ENCODE data around the gene MEMO1.
"Not testable (repeated sequence)": the region's sequence is repeated elsewhere in the genome, so short reads cannot be mapped to it uniquely, and the experiment has no call there.

The MEMO1 gene

DNA sequence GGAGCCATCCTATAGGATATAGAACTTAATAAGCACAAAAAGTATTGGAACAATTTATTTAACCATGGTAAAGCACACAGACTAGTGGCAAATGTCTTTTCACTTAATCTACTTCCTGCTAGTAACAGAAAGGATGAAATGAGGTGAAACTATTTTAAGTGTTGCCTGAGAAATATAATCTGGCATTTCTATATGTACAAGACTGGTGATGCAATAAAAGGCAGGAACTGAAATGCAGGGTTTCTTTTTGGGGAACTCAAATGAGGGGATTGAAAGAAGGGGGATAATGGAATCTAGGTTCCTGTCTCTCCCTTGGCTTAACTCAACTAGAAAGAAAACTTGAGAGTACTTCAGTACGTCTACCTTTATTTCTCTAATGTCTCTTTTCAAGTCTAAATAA is 122.3 kb downstream of the MEMO1 start:
- Histone ChIP-seq H3K9me3 (ENCODE audit: control insufficient read depth, insufficient read depth, low read length) (no peaks in the 10 kb centered on the region), H3K27me3 (ENCODE audit: control insufficient read depth, insufficient read depth, low read length) (no peaks in the 10 kb centered on the region), H3K36me3 (ENCODE audit: control insufficient read depth, insufficient read depth, low read length) (no peaks in the 10 kb centered on the region), H3K4me3 (ENCODE audit: low read length) (no peak overlapping the region), H3K4me1 (ENCODE audit: control insufficient read depth, insufficient read depth, low read length) (no peaks in the 10 kb centered on the region; the same call in 1 of the 2 replicates), H3K27ac (ENCODE audit: low read length) (no peak overlapping the region)
- no peak for DNase-seq (ENCODE audit: low read depth, low spot score)
- no CpG with 5 or more reads among the region's 1 CpG for WGBS (ENCODE audit: insufficient coverage, insufficient read length)

DNA sequence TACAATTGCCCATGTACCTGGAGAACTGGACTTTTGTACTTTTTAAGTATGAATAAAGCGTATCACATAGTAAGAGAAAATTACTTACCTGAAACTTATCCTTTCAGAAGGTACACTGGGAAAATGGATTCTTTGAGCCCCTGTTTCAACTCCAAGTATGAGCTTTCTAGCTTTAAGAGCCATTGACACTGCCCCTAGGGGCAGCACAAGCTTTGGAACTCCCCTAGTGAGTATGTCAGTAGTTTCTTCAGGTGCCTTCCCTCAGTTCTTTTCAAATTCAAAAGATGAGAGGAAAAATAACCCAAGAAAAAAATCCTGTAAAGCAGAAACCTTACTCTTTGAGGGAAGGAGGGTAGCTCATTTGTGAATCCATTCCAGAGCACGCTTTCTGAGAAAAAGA is 124.1 kb downstream of the MEMO1 start:
- DNase-seq (ENCODE audit: low read depth, low spot score), result peak; percentile 29
- Histone ChIP-seq H3K36me3 (ENCODE audit: control insufficient read depth, insufficient read depth, low read length) (no peaks in the 10 kb centered on the region), H3K4me3 (ENCODE audit: low read length) (no peak overlapping the region), H3K27me3 (ENCODE audit: control insufficient read depth, insufficient read depth, low read length) (no peaks in the 10 kb centered on the region), H3K9me3 (ENCODE audit: control insufficient read depth, insufficient read depth, low read length) (no peaks in the 10 kb centered on the region), H3K4me1 (ENCODE audit: control insufficient read depth, insufficient read depth, low read length) (no peaks in the 10 kb centered on the region; the same call in 1 of the 2 replicates), H3K27ac (ENCODE audit: low read length) (no peak overlapping the region)
- WGBS (ENCODE audit: insufficient coverage, insufficient read length), result no CpG with 5 or more reads among the region's 2 CpGs

DNA sequence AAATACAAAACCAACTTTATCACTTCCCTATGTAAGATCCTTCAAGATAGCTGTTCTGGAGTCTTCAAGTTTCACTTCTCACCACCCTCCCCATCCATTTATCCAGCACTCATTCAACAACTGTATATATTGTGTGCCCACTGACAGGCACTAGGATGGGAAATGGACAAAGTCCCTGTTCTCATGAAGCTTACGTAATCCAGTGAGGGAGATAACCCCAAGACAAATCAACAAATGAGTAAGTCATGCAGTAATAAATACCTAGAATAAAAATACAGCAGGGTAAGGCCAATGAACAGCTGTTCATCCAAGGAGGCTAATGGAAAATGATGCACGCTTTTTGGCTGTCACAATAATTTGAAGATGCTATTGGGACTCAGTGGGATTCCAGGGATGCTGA is 133.8 kb downstream of the MEMO1 start:
- no peak overlapping the region for H3K27ac ChIP-seq (ENCODE audit: low read length)
- DNase-seq (ENCODE audit: low read depth, low spot score), result no peak
- H3K4me1 ChIP-seq (ENCODE audit: control insufficient read depth, insufficient read depth, low read length), result no peaks in the 10 kb centered on the region
- no peaks in the 10 kb centered on the region for H3K9me3 ChIP-seq (ENCODE audit: control insufficient read depth, insufficient read depth, low read length)
- H3K36me3 ChIP-seq (ENCODE audit: control insufficient read depth, insufficient read depth, low read length), result no peaks in the 10 kb centered on the region
- H3K27me3 ChIP-seq (ENCODE audit: control insufficient read depth, insufficient read depth, low read length), result no peaks in the 10 kb centered on the region
- H3K4me3 ChIP-seq (ENCODE audit: low read length), result no peak overlapping the region
- WGBS (ENCODE audit: insufficient coverage, insufficient read length), result no CpG with 5 or more reads among the region's 2 CpGs

DNA sequence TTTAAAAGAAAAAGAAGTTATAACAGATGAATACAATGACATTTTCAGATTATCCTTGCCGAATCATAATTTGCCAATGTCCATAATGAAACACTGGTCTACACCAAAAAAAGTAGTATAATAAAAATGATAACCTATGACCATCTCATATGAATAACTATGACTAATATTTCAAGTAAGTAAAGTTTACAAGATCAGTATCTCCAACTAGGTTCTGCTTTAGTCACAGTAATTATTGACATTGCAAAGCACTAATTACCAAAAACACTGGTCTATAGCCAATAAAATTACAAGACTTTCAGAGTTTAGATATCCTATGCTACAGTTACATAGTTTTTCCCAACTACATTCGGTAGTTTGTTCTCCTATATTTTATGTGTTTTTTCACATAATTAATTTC is 136.7 kb downstream of the MEMO1 start:
- H3K27ac ChIP-seq (ENCODE audit: low read length), result no peak overlapping the region
- H3K4me1 ChIP-seq (ENCODE audit: control insufficient read depth, insufficient read depth, low read length), result no peaks in the 10 kb centered on the region
- WGBS (ENCODE audit: insufficient coverage, insufficient read length), result no CpG with 5 or more reads among the region's 2 CpGs
- DNase-seq (ENCODE audit: low read depth, low spot score), result no peak
- no peaks in the 10 kb centered on the region for H3K27me3 ChIP-seq (ENCODE audit: control insufficient read depth, insufficient read depth, low read length)
- H3K36me3 ChIP-seq (ENCODE audit: control insufficient read depth, insufficient read depth, low read length), result no peaks in the 10 kb centered on the region
- no peak overlapping the region for H3K4me3 ChIP-seq (ENCODE audit: low read length)
- H3K9me3 ChIP-seq (ENCODE audit: control insufficient read depth, insufficient read depth, low read length), result no peaks in the 10 kb centered on the region

DNA sequence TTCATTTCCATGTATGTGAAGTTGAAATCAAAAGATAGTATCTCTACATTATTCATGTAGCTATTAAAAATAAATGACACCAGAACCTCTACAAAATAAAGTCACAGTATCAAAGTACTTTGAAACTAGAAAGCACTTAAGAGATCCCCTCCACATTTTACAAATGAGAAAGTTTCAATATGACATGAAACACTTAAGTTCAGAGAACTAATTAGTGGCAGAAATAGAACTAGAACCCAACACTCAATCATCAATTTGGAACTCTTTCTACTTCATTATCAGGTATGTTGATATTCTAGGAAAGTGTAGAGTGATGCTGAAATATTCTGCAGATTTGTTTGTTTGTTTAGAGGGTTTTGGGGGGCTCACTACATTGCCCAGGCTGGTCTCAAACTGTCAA is 145.6 kb downstream of the MEMO1 start:
- no peak overlapping the region for H3K4me3 ChIP-seq (ENCODE audit: low read length)
- H3K9me3 ChIP-seq (ENCODE audit: control insufficient read depth, insufficient read depth, low read length), result no peaks in the 10 kb centered on the region
- no peak overlapping the region for H3K27ac ChIP-seq (ENCODE audit: low read length)
- H3K4me1 ChIP-seq (ENCODE audit: control insufficient read depth, insufficient read depth, low read length), result no peaks in the 10 kb centered on the region
- H3K36me3 ChIP-seq (ENCODE audit: control insufficient read depth, insufficient read depth, low read length), result no peaks in the 10 kb centered on the region
- no peak for DNase-seq (ENCODE audit: low read depth, low spot score)
- H3K27me3 ChIP-seq (ENCODE audit: control insufficient read depth, insufficient read depth, low read length), result no peaks in the 10 kb centered on the region

DNA sequence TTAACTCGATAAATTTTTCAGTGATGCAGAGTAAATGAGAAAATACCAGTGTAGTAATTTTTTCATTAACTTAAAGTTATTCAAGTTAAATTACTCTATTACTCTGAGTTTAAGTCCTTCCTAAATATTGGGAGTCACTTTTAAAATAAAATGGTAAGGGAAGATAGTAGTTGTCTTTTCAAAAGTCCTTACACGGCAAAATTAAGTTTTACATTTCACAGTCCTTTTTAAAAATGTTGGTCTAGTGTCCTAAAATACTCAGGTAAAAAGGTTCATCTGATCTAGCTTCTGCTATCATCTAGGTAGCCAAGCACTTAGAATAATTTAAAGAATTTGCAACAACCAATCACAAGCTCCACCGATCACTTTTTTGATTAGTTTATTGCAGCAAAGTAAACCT is 146.9 kb downstream of the MEMO1 start:
- H3K27ac ChIP-seq (ENCODE audit: low read length), result no peak overlapping the region
- H3K4me3 ChIP-seq (ENCODE audit: low read length), result no peak overlapping the region
- no peak for DNase-seq (ENCODE audit: low read depth, low spot score)
- no peaks in the 10 kb centered on the region for H3K9me3 ChIP-seq (ENCODE audit: control insufficient read depth, insufficient read depth, low read length)
- no peaks in the 10 kb centered on the region for H3K36me3 ChIP-seq (ENCODE audit: control insufficient read depth, insufficient read depth, low read length)
- no peaks in the 10 kb centered on the region for H3K27me3 ChIP-seq (ENCODE audit: control insufficient read depth, insufficient read depth, low read length)
- WGBS (ENCODE audit: insufficient coverage, insufficient read length), result no CpG with 5 or more reads among the region's 3 CpGs
- no peaks in the 10 kb centered on the region for H3K4me1 ChIP-seq (ENCODE audit: control insufficient read depth, insufficient read depth, low read length)

DNA sequence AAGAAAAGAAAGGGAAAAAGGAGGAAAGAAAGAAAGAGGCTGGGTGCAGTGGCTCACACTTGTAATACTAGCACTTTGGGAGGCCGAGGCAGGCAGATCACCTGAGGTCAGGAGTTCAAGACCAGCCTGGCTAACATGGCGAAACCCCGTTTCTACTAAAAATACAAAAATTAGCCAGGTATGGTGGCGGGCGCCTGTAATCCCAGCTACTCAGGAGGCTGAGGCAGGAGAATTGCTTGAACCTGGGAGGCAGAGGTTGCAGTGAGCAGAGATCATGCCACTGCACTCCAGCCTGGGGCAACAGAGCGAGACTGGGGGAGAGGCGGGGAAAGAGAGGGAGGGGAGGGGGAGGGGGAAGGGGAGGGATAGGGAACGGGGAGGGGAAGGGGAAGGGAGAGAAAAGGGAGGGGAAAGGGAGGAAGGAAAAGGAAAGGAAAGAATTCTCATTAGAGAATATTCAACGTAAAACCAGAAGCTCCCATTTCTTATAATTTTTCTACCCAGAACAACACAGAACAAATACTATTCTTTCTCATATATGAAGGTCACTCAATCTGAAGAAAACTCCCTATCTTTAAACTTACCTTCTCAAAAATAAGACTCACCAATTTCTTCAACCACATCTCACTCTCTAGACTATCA is 147.7 kb downstream of the MEMO1 start:
- not testable (repeated sequence) for H3K9me3 ChIP-seq (ENCODE audit: control insufficient read depth, insufficient read depth, low read length); H3K4me1 ChIP-seq (ENCODE audit: control insufficient read depth, insufficient read depth, low read length); H3K27me3 ChIP-seq (ENCODE audit: control insufficient read depth, insufficient read depth, low read length); DNase-seq (ENCODE audit: low read depth, low spot score); H3K36me3 ChIP-seq (ENCODE audit: control insufficient read depth, insufficient read depth, low read length); H3K27ac ChIP-seq (ENCODE audit: low read length); H3K4me3 ChIP-seq (ENCODE audit: low read length)
- no CpG with 5 or more reads among the region's 9 CpGs for WGBS (ENCODE audit: insufficient coverage, insufficient read length)

DNA sequence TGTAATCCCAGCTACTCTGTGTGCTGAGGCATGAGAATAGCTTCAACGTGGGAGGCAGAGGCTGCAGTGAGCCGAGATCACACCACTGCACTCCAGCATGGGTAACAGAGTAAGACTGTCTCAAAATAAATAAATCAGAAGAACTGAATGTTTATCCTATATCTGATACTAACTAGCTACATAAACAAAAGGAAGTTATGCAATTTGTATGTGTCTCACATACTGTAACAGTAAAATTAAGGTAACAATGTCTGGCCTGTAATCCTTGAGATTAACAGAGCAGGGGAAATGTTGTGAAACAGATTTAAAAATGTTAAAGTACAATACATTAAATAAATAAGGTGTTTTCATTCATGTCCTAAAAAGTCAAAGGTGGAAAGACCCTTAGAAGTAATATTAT is 150.8 kb downstream of the MEMO1 start:
- no CpG with 5 or more reads among the region's 2 CpGs for WGBS (ENCODE audit: insufficient coverage, insufficient read length)
- DNase-seq (ENCODE audit: low read depth, low spot score), result no peak
- H3K27me3 ChIP-seq (ENCODE audit: control insufficient read depth, insufficient read depth, low read length), result no peaks in the 10 kb centered on the region

DNA sequence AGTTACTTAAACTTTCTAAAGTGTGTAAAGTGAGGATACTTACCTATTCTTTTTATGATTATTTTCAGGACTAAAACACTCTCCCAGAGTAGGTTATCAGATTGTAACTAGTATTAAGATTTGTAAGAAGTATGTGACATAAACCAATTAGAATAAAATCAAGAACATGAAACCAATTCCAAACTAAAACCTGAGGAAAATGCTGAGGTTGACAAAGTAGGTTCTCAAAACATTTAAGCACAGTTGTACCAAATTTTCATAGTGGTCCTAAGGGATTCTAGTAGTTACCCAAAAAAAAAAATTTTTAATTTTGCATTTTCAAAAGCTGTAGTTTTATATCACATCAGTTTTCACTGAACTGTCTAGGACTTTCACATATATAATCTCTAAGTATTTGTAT is 157.3 kb downstream of the MEMO1 start:
- Histone ChIP-seq H3K27me3 (ENCODE audit: control insufficient read depth, insufficient read depth, low read length) (no peaks in the 10 kb centered on the region), H3K36me3 (ENCODE audit: control insufficient read depth, insufficient read depth, low read length) (no peaks in the 10 kb centered on the region), H3K4me3 (ENCODE audit: low read length) (no peak overlapping the region), H3K4me1 (ENCODE audit: control insufficient read depth, insufficient read depth, low read length) (no peaks in the 10 kb centered on the region), H3K9me3 (ENCODE audit: control insufficient read depth, insufficient read depth, low read length) (no peaks in the 10 kb centered on the region), H3K27ac (ENCODE audit: low read length) (no peak overlapping the region)
- no peak for DNase-seq (ENCODE audit: low read depth, low spot score)

More for the DNA sequence above, 150.8 kb downstream of the MEMO1 start:
- H3K36me3 ChIP-seq (ENCODE audit: control insufficient read depth, insufficient read depth, low read length), result no peaks in the 10 kb centered on the region
- H3K27ac ChIP-seq (ENCODE audit: low read length), result no peak overlapping the region
- H3K4me1 ChIP-seq (ENCODE audit: control insufficient read depth, insufficient read depth, low read length), result no peaks in the 10 kb centered on the region
- no peaks in the 10 kb centered on the region for H3K9me3 ChIP-seq (ENCODE audit: control insufficient read depth, insufficient read depth, low read length)
- H3K4me3 ChIP-seq (ENCODE audit: low read length), result no peak overlapping the region

DNA sequence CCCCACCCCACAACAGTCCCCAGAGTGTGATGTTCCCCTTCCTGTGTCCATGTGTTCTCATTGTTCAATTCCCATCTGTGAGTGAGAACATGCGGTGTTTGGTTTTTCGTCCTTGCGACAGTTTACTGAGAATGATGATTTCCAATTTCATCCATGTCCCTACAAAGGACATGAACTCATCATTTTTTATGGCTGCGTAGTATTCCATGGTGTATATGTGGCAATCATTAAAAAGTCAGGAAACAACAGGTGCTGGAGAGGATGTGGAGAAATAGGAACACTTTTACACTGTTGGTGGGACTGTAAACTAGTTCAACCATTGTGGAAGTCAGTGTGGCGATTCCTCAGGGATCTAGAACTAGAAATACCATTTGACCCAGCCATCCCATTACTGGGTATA is 168.7 kb downstream of the MEMO1 start:
- not testable (repeated sequence) for H3K9me3 ChIP-seq (ENCODE audit: control insufficient read depth, insufficient read depth, low read length); H3K27ac ChIP-seq (ENCODE audit: low read length); DNase-seq (ENCODE audit: low read depth, low spot score); H3K4me1 ChIP-seq (ENCODE audit: control insufficient read depth, insufficient read depth, low read length); H3K36me3 ChIP-seq (ENCODE audit: control insufficient read depth, insufficient read depth, low read length); H3K27me3 ChIP-seq (ENCODE audit: control insufficient read depth, insufficient read depth, low read length); H3K4me3 ChIP-seq (ENCODE audit: low read length)
- no CpG with 5 or more reads among the region's 5 CpGs for WGBS (ENCODE audit: insufficient coverage, insufficient read length)

DNA sequence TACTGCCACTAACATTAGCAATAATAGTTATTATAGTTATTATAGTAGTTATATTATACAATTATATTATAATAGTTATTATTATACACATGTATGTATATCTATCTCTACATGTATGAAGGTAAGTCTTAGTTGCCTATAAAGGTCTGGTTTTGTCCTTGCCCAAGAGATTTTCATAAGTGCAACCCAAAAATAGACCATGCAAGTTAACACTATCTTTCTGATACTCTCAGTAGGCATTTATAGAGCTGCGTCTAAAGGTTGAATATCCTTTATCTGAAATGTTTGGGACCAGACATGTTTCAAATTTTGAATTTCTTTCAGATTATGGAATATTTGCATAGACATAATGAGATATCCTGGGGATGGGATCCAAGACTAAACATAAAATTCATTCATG is 175.4 kb downstream of the MEMO1 start:
- DNase-seq (ENCODE audit: low read depth, low spot score), result no peak
- WGBS (ENCODE audit: insufficient coverage, insufficient read length), result no CpG with 5 or more reads among the region's 1 CpG

More for the DNA sequence above, 175.4 kb downstream of the MEMO1 start:
- H3K9me3 ChIP-seq (ENCODE audit: control insufficient read depth, insufficient read depth, low read length), result no peaks in the 10 kb centered on the region
- H3K4me1 ChIP-seq (ENCODE audit: control insufficient read depth, insufficient read depth, low read length), result no peaks in the 10 kb centered on the region
- H3K27ac ChIP-seq (ENCODE audit: low read length), result no peak overlapping the region
- H3K36me3 ChIP-seq (ENCODE audit: control insufficient read depth, insufficient read depth, low read length), result no peaks in the 10 kb centered on the region
- no peaks in the 10 kb centered on the region for H3K27me3 ChIP-seq (ENCODE audit: control insufficient read depth, insufficient read depth, low read length)
- no peak overlapping the region for H3K4me3 ChIP-seq (ENCODE audit: low read length)

Measured in iPS DF 6.9 (cell line).